Sciatic nerve (tissue), 2 donors: ENCODE data around the gene KLF16. TPM values are rescaled to one million over a fixed set of nuclear protein-coding genes. Genes with fewer than 3 reads are reported as not detected.

Experiments used
- ATAC-seq: fragments of 200-7000 bp; cut with Tn5 transposase; one replicate; pipeline ENCODE4 v1.9.1; 2020; ENCODE audit warnings: mild to moderate bottlenecking, moderate library complexity
- DNase-seq: peaks from one replicate; pipeline ENCODE4 v3.0.0-alpha.2; 2020; ENCODE audit warnings: low spot score
- intact Hi-C: fragments of 100-400 bp; cut with DNase I; formaldehyde crosslinking; loops from one replicate; pipeline ENCODE4 v1.14.2; 2022
- total RNA-seq: library from RNA; stranded (reverse); fragmentation: NEBNext Ultra II Directional; extraction: Animal tissue kit (Norgen Biotek cat#: 25700); gene quantifications from one replicate; pipeline ENCODE4 v1.2.1, GENCODE V29; 2021
- donor health status: DM: no; HTN: no; CAD: no.
- donor health status: DM: no; HTN: no; CAD: no.

The KLF16 gene
- total RNA-seq, 1 donor from 2014 or later = 20.2 TPM

GRCh38 chr19:1873524-1874473, 10.4 kb upstream of the KLF16 start:
- DNase-seq (no peak), ATAC-seq (no peak)
- intact Hi-C loops = no loop called here

- intact Hi-C loops = no loop called here
Measured at GRCh38 chr19:1872807-1873523, 9.6 kb upstream of the KLF16 start.

GRCh38 chr19:1871630-1872029, 8.3 kb upstream of the KLF16 start:
- intact Hi-C loops = no loop called here
- ATAC-seq (no peak), DNase-seq (no peak)

More at GRCh38 chr19:1872807-1873523, 9.6 kb upstream of the KLF16 start:
- DNase-seq (no peak), ATAC-seq (no peak)

GRCh38 chr19:1871140-1871597, 7.8 kb upstream of the KLF16 start:
- ATAC-seq = no peak
- no peak for DNase-seq
- intact Hi-C loops = no loop called here

GRCh38 chr19:1868971-1869370, 5.6 kb upstream of the KLF16 start:
- ATAC-seq (no peak), DNase-seq (no peak)
- intact Hi-C loops = no loop called here

GRCh38 chr19:1867349-1867724, 4.0 kb upstream of the KLF16 start:
- intact Hi-C loops = no loop called here
- DNase-seq (no peak), ATAC-seq (no peak)

GRCh38 chr19:1866693-1867348, 3.4 kb upstream of the KLF16 start:
- DNase-seq (no peak), ATAC-seq (no peak)
- intact Hi-C loops = no loop called here

GRCh38 chr19:1865172-1866010, 2.0 kb upstream of the KLF16 start:
- ATAC-seq = no peak
- no peak for DNase-seq
- intact Hi-C loops = no loop called here

GRCh38 chr19:1864480-1865171, 1.2 kb upstream of the KLF16 start:
- DNase-seq (peak; percentile 89), ATAC-seq (peak; percentile 67)
- intact Hi-C loops = no loop called here

- DNase-seq (peak; percentile 93), ATAC-seq (peak; percentile 83)
- intact Hi-C loops = no loop called here
Measured at GRCh38 chr19:1863638-1864479, 480 bp upstream of the KLF16 start.

- intact Hi-C loops = no loop called here
- no peak for ATAC-seq
- no peak for DNase-seq
Measured at GRCh38 chr19:1862424-1863327, 703 bp downstream of the KLF16 start.

GRCh38 chr19:1862068-1862423, 1.3 kb downstream of the KLF16 start:
- no peak for DNase-seq
- ATAC-seq = no peak
- intact Hi-C loops = no loop called here

- intact Hi-C loops = no loop called here
- no peak for ATAC-seq
Measured at GRCh38 chr19:1861599-1862031, 1.8 kb downstream of the KLF16 start.

GRCh38 chr19:1860821-1861598, 2.4 kb downstream of the KLF16 start:
- DNase-seq (no peak), ATAC-seq (no peak)
- intact Hi-C loops = no loop called here

More at GRCh38 chr19:1861599-1862031, 1.8 kb downstream of the KLF16 start:
- DNase-seq = no peak

GRCh38 chr19:1860042-1860775, 3.2 kb downstream of the KLF16 start:
- ATAC-seq (no peak), DNase-seq (no peak)
- intact Hi-C loops = no loop called here
